GM10266 (cell line): ENCODE results near the gene SPECC1L.

Experiments used
- DNase-seq: peaks from one replicate; pipeline ENCODE4 v3.0.0; 2012; ENCODE audit errors: extremely low spot score
- CTCF ChIP-seq: IDR thresholded peaks from 2 replicates; pipeline ENCODE4 v1.5.1; 2012; ENCODE audit warnings: mild to moderate bottlenecking, low read depth; ENCODE audit not compliant: control insufficient read depth, insufficient read depth; ENCODE audit errors: missing control alignments

SPECC1L gene

GRCh38 chr22:24270556-24271385 lies at the start of gene SPECC1L:
Gene SPECC1L, plus strand, starts transcription at chr22:24270831. Its CDS starts 31,401 bp downstream, at chr22:24302232.
- TF ChIP-seq CTCF: peak; percentile 28
- peak; percentile 95 for DNase-seq

- TF ChIP-seq CTCF: no peak
- DNase-seq: no peak
These were observed 46.2 kb upstream of the SPECC1L start for GRCh38 chr22:24224468-24224867.

GRCh38 chr22:24225044-24225601 lies 45.5 kb upstream of the SPECC1L start:
- TF ChIP-seq CTCF: no peak
- no peak for DNase-seq

- DNase-seq: no peak
- TF ChIP-seq CTCF: no peak
These were observed 44.7 kb upstream of the SPECC1L start for GRCh38 chr22:24225951-24226350.

GRCh38 chr22:24230911-24231656 lies 39.5 kb upstream of the SPECC1L start:
- TF ChIP-seq CTCF: peak; percentile 66
- peak; percentile 75 for DNase-seq

GRCh38 chr22:24231706-24232105 lies 38.9 kb upstream of the SPECC1L start:
- no peak for TF ChIP-seq CTCF
- DNase-seq: no peak
